ENCODE results near the gene TDRD6. TPM values are rescaled to one million over a fixed set of nuclear protein-coding genes. Genes with fewer than 3 reads are reported as not detected.

TDRD6 gene
- total RNA-seq, 2 experiments from 2014 or later = not detected

DNA sequence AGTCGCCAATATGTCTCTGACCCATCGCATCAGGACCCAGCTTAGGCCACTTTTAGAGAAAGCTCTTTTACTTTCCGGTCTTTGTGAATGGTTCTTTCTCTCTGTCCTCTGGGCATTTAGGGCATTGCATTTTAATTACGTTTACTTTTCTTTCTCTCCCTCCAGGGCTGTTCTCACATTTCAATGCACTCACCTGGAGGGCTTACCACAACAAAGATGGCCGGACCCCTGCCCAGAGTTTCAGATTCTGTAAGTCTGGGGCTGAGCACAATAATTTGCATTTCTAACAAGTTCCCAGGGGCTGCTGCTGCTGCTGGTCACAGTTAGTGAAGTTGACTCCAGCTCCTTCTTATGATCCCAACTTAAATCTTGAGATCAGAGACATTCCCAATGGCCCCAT, 62.0 kb downstream of the TDRD6 start:
- CTCF ChIA-PET = interaction anchor here (0.8 kb wide), 1 partner anchor 49 kb away, joined by 3 read pairs; no protein-coding TSS in a partner anchor
- H3K27me3 Mint-ChIP-seq = peaks cover 16% of the 10 kb centered on the region
- no peaks in the 10 kb centered on the region for H3K4me1 Mint-ChIP-seq
- H3K27ac Mint-ChIP-seq = no peak overlapping the region
- no peaks in the 10 kb centered on the region for H3K36me3 Mint-ChIP-seq (ENCODE audit: low read depth)
- POLR2A ChIA-PET = no interaction called here
- intact Hi-C loops (cut with DNase I, micrococcal nuclease) = no loop called here
- no peaks in the 10 kb centered on the region for H3K9me3 Mint-ChIP-seq (ENCODE audit: low read depth)
- no peak for ATAC-seq
- H3K4me3 Mint-ChIP-seq = no peak overlapping the region
- no peak for DNase-seq

DNA sequence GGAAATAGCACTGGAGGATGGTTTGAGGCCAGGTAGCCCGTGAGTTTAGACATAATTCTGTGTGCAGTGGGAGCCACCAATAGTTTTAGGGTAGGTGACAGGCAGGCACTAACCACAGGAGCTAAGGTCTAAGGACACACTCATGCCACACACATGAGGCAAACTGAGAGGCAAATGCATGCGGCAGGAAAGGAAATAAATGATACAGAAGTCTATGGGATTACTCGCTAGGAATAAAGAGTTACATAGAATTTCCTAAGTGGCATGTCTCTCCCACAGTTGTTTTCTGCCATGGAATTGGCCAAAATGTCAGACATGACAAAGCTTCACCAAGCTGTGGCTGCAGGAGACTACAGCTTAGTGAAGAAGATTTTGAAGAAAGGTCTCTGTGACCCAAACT, 64.0 kb downstream of the TDRD6 start:
- CTCF ChIA-PET = no interaction called here
- DNase-seq = no peak

More for the DNA sequence above, 64.0 kb downstream of the TDRD6 start:
- H3K36me3 Mint-ChIP-seq (ENCODE audit: low read depth) = no peaks in the 10 kb centered on the region
- ATAC-seq = no peak
- POLR2A ChIA-PET = no interaction called here
- no peaks in the 10 kb centered on the region for H3K9me3 Mint-ChIP-seq (ENCODE audit: low read depth)
- no peak overlapping the region for H3K27ac Mint-ChIP-seq
- intact Hi-C loops (cut with DNase I, micrococcal nuclease) = no loop called here
- no peaks in the 10 kb centered on the region for H3K4me1 Mint-ChIP-seq
- no peak overlapping the region for H3K4me3 Mint-ChIP-seq
- H3K27me3 Mint-ChIP-seq = peaks cover 5% of the 10 kb centered on the region

Other genes with a start within 250 kb of the TDRD6 start
- gene RCAN2, start 196.4 kb upstream of the TDRD6 start, total RNA-seq = under 1 TPM; 0.57 to 0.91 TPM
- not detected for gene CYP39A1, start 35.1 kb upstream of the TDRD6 start, total RNA-seq
- gene SLC25A27, start 34.9 kb upstream of the TDRD6 start, total RNA-seq = 1 to 10 TPM; 1.2 to 1.6 TPM
- not detected for gene PLA2G7, start 47.5 kb downstream of the TDRD6 start, total RNA-seq
- not detected for gene ANKRD66, start 59.0 kb downstream of the TDRD6 start, total RNA-seq
- not detected for gene MEP1A, start 105.5 kb downstream of the TDRD6 start, total RNA-seq
- gene ADGRF5, start 234.1 kb downstream of the TDRD6 start, total RNA-seq = not detected

Measured in activated CD4-positive, alpha-beta T cell treated with anti-CD3 and anti-CD28 coated beads for 36 hours (primary cell).